ENCODE data around the gene CHRNA5.

DNA sequence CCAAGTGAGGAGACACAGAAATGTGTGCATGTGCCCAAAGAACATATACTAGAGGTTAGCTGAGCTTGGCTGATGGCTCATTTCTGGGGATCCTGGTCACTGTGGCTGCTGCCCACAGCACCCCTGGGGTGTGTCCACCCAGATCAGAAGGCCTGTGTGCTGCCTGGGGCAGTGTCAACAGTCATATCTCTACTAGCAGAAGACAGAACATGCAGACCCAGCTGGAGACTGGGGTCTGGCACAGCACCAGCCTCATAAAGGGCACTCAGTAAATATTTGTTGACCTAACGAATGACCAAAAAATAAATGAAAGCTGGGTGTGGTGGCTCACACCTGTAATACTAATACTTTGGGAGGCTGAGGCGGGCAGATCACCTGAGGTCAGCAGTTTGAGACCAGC lies 39.1 kb downstream of the CHRNA5 start:
- no peak for TF ChIP-seq POLR2A (IDR thresholded peaks at IDR 0.05)
- TF ChIP-seq, protein P1, sequence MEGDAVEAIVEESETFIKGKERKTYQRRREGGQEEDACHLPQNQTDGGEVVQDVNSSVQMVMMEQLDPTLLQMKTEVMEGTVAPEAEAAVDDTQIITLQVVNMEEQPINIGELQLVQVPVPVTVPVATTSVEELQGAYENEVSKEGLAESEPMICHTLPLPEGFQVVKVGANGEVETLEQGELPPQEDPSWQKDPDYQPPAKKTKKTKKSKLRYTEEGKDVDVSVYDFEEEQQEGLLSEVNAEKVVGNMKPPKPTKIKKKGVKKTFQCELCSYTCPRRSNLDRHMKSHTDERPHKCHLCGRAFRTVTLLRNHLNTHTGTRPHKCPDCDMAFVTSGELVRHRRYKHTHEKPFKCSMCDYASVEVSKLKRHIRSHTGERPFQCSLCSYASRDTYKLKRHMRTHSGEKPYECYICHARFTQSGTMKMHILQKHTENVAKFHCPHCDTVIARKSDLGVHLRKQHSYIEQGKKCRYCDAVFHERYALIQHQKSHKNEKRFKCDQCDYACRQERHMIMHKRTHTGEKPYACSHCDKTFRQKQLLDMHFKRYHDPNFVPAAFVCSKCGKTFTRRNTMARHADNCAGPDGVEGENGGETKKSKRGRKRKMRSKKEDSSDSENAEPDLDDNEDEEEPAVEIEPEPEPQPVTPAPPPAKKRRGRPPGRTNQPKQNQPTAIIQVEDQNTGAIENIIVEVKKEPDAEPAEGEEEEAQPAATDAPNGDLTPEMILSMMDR (IDR thresholded peaks at IDR 0.05): no peak
